GM18519 (cell line): ENCODE measurements around the gene COL5A1.
"Not testable (repeated sequence)": the region's sequence is repeated elsewhere in the genome, so short reads cannot be mapped to it uniquely, and the experiment has no call there.

ENCODE experiments used
- ATAC-seq: cut with Tn5 transposase; IDR thresholded peaks from one replicate; pipeline ENCODE4 v1.9.1; 2021; ENCODE audit warnings: mild to moderate bottlenecking, moderate library complexity; ENCODE audit not compliant: unreplicated experiment, low FRiP score

COL5A1 gene

GRCh38 chr9:134670851-134671281 lies 29.3 kb downstream of the COL5A1 start:
- no peak for ATAC-seq

DNA sequence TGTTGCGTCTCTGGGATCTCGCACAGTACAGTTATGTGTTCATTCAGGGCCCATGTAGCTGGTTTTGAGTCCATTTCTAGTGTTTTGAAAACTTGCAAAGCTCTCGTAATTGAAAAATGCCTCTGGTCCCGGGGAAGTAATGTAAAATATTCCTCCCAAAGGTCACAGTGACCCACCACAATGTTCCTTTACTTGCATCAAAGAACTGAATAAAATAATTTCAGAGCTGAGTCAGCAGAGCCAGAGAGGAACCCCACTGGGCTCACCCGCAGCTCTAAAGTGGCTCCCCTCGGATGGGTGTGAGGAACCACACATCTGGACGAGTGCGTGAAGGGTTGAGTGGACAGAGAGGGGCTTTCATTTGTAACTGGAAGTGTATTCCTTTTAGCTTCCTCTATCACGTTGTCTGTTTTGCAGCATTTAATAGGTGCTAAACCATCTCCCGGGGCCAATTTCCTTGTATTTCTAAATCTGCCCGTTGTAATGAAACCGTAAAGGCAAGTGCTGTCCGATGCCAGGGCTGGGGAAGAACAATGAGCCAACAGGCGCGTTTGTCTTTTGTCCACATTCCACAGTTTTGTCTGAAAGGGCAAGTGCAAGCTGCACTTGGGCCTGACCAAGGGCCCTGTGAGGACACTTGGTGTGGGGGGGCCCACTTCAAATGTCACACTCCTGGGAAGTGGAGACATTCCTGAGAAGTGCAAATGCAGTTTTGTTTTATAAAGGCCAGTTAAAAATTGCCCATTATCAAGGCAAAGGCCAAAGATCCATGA lies 29.9 kb downstream of the COL5A1 start:
- ATAC-seq, result no peak

DNA sequence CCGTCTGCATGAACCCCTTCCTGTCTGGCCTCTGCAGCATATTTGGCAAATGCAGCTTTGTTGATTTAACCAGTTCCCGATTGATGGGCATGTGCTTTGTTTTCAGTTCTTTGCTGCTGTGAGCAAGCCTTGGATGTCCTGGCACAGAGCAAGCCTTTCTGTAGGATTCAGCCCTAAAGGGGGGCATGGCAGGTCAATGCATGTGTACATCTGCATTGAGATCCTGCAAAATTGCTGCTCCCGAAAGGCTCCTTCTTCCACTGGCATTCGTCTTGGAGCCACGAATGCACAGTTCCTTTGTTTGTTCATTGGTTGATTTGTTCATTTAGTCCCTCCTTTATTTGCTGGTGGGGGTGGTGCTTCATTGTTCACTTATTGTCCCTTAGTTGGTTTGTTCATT lies 34.8 kb downstream of the COL5A1 start:
- no peak for ATAC-seq

- no peak for ATAC-seq
Measured at GRCh38 chr9:134676886-134677285, 35.3 kb downstream of the COL5A1 start.

DNA sequence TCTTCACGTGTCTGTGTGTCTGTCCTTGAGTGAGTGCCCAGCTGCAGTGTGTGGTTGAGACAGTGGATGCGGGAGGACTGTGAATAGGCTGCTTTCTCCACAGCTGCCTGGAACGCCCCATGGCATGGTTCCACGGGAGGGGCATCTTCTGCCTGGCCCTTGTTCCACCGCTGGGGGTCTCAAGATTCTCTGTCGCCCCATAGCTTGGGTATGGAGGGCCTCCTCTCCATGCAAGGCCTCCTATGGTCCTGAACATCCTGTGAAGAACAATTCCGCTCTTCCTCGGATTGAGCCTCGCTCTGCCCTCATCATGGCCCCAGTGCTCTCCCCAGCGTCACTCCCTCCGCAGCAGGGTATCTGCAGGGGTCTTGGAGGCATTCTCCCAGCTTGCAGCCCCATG lies 36.1 kb downstream of the COL5A1 start:
- ATAC-seq, result no peak

DNA sequence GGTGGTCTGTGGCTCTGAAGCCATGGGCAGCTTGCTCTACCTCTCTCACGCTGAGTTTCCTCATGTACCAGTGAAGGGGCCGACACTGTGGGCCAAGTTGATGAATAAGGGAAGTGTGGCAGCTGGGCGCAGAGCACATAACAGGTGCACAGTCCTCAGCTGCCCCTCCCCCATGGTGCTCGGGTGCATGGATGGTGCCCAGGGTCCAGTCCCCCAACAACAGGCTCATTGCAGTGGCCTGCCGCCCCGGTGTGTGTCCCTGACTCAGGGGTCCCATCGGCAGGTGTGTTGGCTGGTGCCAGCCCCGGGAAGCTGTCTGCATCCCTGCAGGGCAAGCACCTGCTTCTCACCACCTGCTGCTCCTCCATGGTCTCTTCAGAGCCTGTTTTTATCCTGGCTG lies 36.6 kb downstream of the COL5A1 start:
- no peak for ATAC-seq

- ATAC-seq, result no peak
Measured at GRCh38 chr9:134678666-134679443, 37.3 kb downstream of the COL5A1 start.

GRCh38 chr9:134679616-134680392 lies 38.2 kb downstream of the COL5A1 start:
- no peak for ATAC-seq

- no peak for ATAC-seq
Measured at GRCh38 chr9:134680393-134681060, 38.9 kb downstream of the COL5A1 start.

GRCh38 chr9:134681061-134681661 lies 39.6 kb downstream of the COL5A1 start:
- ATAC-seq, result no peak

GRCh38 chr9:134682026-134682425 lies 40.4 kb downstream of the COL5A1 start:
- no peak for ATAC-seq

DNA sequence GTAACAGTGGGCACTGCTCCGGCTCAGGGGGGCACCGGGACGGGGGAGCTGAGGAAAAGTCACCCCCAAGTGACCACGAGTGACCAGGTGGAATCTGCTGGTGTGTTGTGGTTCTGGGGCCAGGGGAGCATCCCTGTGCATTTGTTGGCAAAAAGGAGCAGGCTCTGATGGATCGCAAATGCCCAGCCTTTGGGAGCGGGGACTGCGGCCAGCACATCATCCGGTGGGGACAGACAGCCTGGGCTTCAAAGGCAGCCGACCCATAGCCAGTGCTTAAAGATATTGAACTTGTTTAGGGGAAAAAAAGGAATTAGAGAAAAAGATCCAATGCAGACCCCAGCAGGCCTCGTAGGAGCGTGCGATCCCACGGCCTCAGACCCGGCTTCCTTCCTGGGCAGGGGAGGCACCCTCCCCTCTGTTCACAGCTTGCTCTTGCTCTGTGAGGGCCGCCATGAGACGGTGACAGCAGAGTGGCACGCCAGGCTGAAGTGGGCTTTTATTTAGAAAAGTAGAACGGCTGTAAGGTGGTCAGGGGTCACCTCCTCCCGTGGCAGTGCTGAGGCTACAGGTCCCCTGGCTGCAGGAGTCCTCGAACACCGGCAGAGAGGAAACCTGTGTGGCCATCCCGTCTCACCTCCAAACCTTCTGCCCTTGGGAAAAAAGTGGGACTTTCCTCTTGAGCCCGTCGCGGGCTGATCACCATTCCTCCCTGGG lies 41.2 kb downstream of the COL5A1 start:
- no peak for ATAC-seq

- no peak for ATAC-seq
Measured at GRCh38 chr9:134683714-134684374, 42.2 kb downstream of the COL5A1 start.

- ATAC-seq, result no peak
Measured at GRCh38 chr9:134684375-134684723, 42.7 kb downstream of the COL5A1 start.

DNA sequence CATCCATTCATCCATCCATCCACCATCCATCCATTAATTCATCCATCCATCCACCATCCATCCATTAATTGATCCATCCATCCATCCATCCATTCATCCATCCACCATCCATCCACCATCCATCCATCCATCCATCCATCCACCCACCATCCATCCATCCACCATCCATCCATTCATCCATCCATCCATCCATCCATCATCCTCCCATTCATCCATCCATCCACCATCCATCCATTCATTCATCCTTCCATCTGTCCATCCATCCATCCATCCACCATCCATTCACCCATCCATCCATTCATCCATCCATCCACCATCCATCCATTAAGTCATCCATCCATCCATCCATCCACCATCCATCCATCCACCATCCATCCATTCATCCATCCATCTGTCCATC lies 43.3 kb downstream of the COL5A1 start:
- not testable (repeated sequence) for ATAC-seq

DNA sequence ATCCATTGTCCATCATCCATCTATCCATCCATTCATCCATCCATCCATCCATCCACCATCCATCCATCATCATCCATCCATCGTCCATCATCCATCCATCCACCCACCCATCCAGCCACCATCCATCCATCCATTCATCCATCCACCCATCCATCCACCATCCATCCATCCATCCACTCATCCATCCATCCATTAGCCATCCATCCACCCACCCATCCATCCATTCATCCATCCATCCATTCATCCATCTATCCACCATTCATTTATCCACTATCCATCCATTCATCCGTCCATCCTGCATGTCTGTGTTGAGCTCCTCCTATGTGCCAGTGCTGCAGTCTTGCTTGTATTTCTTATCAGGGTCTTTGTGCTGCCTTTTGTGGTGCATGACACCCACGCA lies 44.2 kb downstream of the COL5A1 start:
- ATAC-seq, result no peak

GRCh38 chr9:134686896-134687295 lies 45.3 kb downstream of the COL5A1 start:
- ATAC-seq, result no peak

DNA sequence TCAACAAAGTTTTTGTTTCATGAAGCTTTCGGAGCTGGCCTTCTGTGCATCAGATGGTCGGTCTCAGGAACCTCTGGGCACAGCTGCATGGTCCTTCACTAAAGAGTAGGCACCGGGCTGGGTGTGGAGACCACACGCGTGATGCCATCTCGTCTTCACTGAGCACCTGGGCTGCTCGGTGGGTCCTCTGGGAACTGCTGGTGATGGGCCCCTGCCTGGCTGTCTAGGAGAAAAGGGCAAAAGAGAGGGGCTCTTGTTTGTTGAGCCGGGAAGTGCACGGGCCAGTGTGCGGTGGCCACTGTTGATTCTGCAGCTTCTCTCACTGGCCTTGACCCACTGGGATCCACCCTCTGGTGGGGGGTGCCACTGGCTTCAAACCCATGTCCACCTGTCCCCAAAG lies 46.0 kb downstream of the COL5A1 start:
- no peak for ATAC-seq

DNA sequence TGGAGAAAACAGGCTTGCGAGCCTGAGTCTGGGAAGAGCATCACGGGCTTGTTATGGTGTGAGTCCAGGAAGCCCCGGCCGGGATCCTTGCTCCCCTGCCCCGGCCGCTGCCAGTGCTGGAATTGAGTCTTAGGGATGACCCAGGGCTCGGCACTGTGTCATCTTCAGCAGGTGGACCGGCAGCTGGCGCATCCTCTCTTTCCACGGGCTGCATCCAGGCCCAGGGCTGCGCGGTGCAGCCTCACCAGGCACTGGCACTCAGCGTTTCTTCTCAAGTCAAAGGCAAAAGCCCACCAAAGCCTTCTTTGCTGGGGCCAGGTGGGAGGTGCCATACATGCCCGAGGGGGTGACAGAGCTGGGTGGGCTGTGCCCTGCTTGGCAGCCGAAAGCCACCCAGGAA lies 46.6 kb downstream of the COL5A1 start:
- ATAC-seq, result no peak
